ENCODE measurements around the gene MED23.

GRCh38 chr6:131638013-131638412 lies 10.0 kb upstream of the MED23 start:
- TF ChIP-seq, protein P1, sequence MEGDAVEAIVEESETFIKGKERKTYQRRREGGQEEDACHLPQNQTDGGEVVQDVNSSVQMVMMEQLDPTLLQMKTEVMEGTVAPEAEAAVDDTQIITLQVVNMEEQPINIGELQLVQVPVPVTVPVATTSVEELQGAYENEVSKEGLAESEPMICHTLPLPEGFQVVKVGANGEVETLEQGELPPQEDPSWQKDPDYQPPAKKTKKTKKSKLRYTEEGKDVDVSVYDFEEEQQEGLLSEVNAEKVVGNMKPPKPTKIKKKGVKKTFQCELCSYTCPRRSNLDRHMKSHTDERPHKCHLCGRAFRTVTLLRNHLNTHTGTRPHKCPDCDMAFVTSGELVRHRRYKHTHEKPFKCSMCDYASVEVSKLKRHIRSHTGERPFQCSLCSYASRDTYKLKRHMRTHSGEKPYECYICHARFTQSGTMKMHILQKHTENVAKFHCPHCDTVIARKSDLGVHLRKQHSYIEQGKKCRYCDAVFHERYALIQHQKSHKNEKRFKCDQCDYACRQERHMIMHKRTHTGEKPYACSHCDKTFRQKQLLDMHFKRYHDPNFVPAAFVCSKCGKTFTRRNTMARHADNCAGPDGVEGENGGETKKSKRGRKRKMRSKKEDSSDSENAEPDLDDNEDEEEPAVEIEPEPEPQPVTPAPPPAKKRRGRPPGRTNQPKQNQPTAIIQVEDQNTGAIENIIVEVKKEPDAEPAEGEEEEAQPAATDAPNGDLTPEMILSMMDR (IDR thresholded peaks at IDR 0.05; ENCODE audit: low read length), result no peak
- TF ChIP-seq EZH2 (optimal IDR thresholded peaks at IDR 0.05; ENCODE audit: low read depth, low read length), result no peak
